Bronchial epithelial cell (primary cell): ENCODE results near the gene HCFC1R1. TPM values are rescaled to one million over a fixed set of nuclear protein-coding genes. Genes with fewer than 3 reads are reported as not detected.

Experiments used
- DNase-seq: peaks from one replicate; pipeline ENCODE4 v3.0.0-alpha.2; 2010; ENCODE audit warnings: low read depth
- FAIRE-seq: peaks from 2 replicates; lab custom pipeline; 2011; peaks lifted over from hg19 to GRCh38; lab: Jason Lieb, UNC
- H3K27me3 ChIP-seq: 2 replicates; pipeline ENCODE4 v1.5.1; 2011; ENCODE audit warnings: low read length; ENCODE audit not compliant: control insufficient read depth, insufficient read depth
- H3K36me3 ChIP-seq: 2 replicates; pipeline ENCODE4 v1.5.1; 2011; ENCODE audit warnings: low read length; ENCODE audit not compliant: control insufficient read depth, insufficient read depth
- H3K4me3 ChIP-seq: 2 replicates; pipeline ENCODE4 v1.5.1; 2011; ENCODE audit warnings: mild to moderate bottlenecking, low read depth, low read length, control low read depth
- total RNA-seq: library from RNA; depleted of rRNA; stranded (reverse); fragments of >200 nt; gene quantifications from 2 replicates; pipeline ENCODE4 v1.2.1, GENCODE V29; 2014
- TF ChIP-seq, protein P1 (sequence below): IDR thresholded peaks from 2 replicates; pipeline ENCODE4 v1.5.1; 2011; ENCODE audit warnings: mild to moderate bottlenecking, moderate library complexity, low read length, control low read depth, inconsistent platforms; ENCODE audit not compliant: insufficient read depth, severe bottlenecking

Gene HCFC1R1
- total RNA-seq, 1 donor from 2014 or later, result 1.1 TPM

DNA sequence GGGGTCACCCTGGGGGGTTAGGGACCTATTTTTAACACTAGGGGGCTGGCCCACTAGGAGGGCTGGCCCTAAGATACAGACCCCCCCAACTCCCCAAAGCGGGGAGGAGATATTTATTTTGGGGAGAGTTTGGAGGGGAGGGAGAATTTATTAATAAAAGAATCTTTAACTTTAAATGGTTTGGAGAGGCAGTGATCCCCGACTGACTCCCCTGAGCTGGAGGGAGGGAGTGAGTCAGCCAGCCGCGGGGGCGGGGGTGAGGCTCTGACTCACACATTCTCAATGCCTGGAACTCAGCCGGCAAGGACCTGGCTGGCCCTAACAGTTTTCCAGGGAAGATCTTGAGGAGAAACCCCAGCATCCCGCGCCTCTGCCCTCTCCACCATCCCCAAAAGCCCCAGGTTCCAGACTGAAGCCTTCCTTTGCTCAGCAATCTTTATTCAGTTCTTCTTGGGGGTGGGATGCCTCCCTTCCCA, 1.5 kb downstream of the HCFC1R1 start:
- Histone ChIP-seq H3K36me3 (peaks cover 25% of the 10 kb centered on the region), H3K27me3 (no peaks in the 10 kb centered on the region), H3K4me3 (peak overlapping the region; percentile 97)
- DNase-seq, result peak; percentile 90
- TF ChIP-seq, protein P1, sequence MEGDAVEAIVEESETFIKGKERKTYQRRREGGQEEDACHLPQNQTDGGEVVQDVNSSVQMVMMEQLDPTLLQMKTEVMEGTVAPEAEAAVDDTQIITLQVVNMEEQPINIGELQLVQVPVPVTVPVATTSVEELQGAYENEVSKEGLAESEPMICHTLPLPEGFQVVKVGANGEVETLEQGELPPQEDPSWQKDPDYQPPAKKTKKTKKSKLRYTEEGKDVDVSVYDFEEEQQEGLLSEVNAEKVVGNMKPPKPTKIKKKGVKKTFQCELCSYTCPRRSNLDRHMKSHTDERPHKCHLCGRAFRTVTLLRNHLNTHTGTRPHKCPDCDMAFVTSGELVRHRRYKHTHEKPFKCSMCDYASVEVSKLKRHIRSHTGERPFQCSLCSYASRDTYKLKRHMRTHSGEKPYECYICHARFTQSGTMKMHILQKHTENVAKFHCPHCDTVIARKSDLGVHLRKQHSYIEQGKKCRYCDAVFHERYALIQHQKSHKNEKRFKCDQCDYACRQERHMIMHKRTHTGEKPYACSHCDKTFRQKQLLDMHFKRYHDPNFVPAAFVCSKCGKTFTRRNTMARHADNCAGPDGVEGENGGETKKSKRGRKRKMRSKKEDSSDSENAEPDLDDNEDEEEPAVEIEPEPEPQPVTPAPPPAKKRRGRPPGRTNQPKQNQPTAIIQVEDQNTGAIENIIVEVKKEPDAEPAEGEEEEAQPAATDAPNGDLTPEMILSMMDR, result no peak
- no peak for FAIRE-seq

DNA sequence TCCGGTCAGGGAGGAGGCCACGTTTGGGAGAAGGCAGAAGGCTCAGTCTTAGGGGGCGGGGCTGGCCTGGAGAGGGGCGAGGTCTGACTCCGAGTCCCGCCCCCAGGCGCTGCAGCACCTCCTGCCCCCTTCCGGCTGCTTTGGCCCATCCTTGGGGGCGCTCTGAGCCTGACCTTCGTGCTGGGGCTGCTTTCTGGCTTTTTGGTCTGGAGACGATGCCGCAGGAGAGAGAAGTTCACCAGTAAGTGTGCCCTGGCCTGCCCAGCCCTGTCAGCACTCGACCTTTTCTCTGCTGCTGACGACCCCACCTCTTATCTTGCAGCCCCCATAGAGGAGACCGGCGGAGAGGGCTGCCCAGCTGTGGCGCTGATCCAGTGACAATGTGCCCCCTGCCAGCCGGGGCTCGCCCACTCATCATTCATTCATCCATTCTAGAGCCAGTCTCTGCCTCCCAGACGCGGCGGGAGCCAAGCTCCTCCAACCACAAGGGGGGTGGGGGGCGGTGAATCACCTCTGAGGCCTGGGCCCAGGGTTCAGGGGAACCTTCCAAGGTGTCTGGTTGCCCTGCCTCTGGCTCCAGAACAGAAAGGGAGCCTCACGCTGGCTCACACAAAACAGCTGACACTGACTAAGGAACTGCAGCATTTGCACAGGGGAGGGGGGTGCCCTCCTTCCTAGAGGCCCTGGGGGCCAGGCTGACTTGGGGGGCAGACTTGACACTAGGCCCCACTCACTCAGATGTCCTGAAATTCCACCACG, 2.1 kb downstream of the HCFC1R1 start:
- peak; percentile 91 for DNase-seq
- TF ChIP-seq, protein P1, result peak; percentile 48
- FAIRE-seq, result no peak
- Histone ChIP-seq H3K36me3 (peaks cover 20% of the 10 kb centered on the region), H3K4me3 (peak overlapping the region; percentile 97), H3K27me3 (no peaks in the 10 kb centered on the region)

GRCh38 chr16:3020604-3021448, 2.9 kb downstream of the HCFC1R1 start:
- DNase-seq (peak; percentile 72), FAIRE-seq (no peak)
- peak overlapping the region; percentile 97 for H3K4me3 ChIP-seq
- peaks cover 15% of the 10 kb centered on the region for H3K36me3 ChIP-seq
- H3K27me3 ChIP-seq, result no peaks in the 10 kb centered on the region
- TF ChIP-seq, protein P1, result no peak

DNA sequence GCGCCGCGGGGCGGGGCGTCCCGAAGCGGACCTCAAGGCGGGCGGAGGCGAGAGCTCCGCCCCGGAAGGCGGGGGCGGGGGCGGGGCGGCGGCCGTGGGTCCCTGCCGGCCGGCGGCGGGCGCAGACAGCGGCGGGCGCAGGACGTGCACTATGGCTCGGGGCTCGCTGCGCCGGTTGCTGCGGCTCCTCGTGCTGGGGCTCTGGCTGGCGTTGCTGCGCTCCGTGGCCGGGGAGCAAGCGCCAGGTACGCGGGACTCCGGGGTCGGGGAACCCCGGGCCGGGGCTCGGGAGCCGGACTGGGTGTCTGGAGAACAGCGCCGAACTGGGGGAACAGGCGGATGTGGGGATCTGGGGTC, 3.5 kb downstream of the HCFC1R1 start, which contains the start of gene TNFRSF12A:
Gene TNFRSF12A (plus strand): TSS at position 122 of the 357 bp plus-strand sequence. CDS start 30 bp downstream, at position 152.
- FAIRE-seq, result no peak
- DNase-seq, result peak; percentile 56

DNA sequence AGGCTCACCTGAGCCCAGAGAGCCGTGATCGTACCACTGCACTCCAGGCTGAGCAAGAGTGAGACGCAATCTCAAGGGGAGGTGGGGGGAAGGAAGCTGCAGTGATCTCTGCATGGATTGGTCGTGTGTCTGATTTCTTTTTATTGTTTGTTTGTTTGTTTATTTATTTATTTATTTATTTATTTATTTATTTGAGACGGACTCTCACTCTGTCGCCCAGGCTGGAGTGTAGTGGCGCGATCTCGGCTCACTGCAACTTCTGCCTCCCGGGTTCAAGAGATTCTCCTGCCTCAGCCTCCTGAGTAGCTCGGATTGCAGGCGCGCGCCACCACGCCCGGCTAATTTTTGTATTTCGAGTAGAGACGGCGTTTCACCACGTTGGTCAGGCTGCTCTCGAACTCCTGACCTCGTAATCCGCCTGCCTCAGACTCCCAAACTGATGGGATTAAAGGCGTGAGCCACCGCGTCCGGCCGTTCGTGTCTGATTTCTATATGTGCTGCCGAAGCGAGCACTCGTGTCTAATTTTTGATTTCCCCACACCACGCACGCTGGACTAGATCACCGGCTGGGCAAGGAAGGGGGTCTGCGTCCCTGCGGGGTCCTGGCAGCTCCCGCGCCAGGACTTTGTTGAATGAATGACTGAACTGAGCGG, 4.0 kb downstream of the HCFC1R1 start:
- DNase-seq (no peak), FAIRE-seq (no peak)
- Histone ChIP-seq H3K27me3 (no peaks in the 10 kb centered on the region), H3K4me3 (peak overlapping the region; percentile 97), H3K36me3 (peaks cover 10% of the 10 kb centered on the region)
- TF ChIP-seq, protein P1, result no peak

More for the DNA sequence above, 3.5 kb downstream of the HCFC1R1 start, which contains the start of gene TNFRSF12A:
- TF ChIP-seq, protein P1, result peak; percentile 8
- H3K27me3 ChIP-seq, result no peaks in the 10 kb centered on the region
- peak within 1 kb of the TSS; percentile 97 for H3K4me3 ChIP-seq
- H3K36me3 ChIP-seq, result peaks cover 10% of the 10 kb centered on the region
